GM23248 (cell line): ENCODE measurements around the gene CARD11.

Experiments
- EZH2 ChIP-seq: fragments of 200-600 bp; sonication (generic); IDR thresholded peaks from 2 replicates; pipeline ENCODE4 v1.6.1; 2018; ENCODE audit warnings: antibody characterized with exemption, mild to moderate bottlenecking; ENCODE audit not compliant: insufficient read depth, poor library complexity, severe bottlenecking
- EZH2phosphoT487 ChIP-seq: fragments of 200-600 bp; sonication (generic); IDR thresholded peaks from 2 replicates; pipeline ENCODE4 v1.6.1; 2018; ENCODE audit warnings: antibody characterized with exemption, moderate library complexity, mild to moderate bottlenecking, low read depth; ENCODE audit not compliant: insufficient read depth

GRCh38 chr7:2892549-2892948 is 151.1 kb downstream of the CARD11 start:
- TF ChIP-seq EZH2 = no peak
- no peak for TF ChIP-seq EZH2phosphoT487
